Measurements from ENCODE around the gene SDK1. TPM values are rescaled to one million over a fixed set of nuclear protein-coding genes. Genes with fewer than 3 reads are reported as not detected.

SDK1 gene
- total RNA-seq, 1 donor from 2014 or later = 0.26 TPM

DNA sequence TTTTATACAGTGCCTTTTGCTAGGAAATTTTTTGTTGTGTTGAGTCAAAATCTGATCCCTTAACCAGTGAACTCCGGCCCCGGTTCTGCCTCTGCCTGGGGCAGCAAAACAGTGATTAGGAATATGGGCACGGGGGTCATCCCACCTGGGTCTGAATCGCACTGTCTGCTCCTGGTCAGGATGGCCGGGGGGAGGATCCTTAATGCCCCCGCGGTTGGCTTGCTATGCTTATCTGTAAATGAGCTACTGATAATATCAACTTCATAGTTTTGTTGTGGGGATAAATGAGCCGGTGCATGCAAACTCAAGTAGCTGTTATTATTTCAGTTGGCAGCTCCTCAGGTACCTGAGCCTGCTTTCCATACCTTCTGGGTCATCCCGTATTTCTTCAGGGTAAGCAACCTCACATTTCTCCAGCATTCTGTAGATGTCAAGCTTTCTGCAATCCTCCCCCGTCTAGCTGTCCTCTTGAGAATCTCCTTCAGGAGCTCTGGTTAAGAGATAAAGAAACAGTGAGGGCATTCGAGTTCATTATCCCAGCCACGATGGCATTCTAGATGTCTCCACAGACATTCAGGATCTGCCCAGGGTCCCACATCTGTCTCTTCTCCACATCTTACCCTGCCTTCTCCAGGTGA lies 592.2 kb downstream of the SDK1 start:
- no peak for TF ChIP-seq CTCF (IDR thresholded peaks at IDR 0.05; ENCODE audit: insufficient read depth, low read length, severe bottlenecking)
- DNase-seq (ENCODE audit: low read depth) = no peak
- H3K4me3 ChIP-seq (ENCODE audit: low read depth, low read length) = no peak overlapping the region
- H3K36me3 ChIP-seq (ENCODE audit: control insufficient read depth, insufficient read depth, low read length) = no peaks in the 10 kb centered on the region
- FAIRE-seq = no peak
- H3K27me3 ChIP-seq (ENCODE audit: control insufficient read depth, insufficient read depth, low read length) = peaks cover 3% of the 10 kb centered on the region

DNA sequence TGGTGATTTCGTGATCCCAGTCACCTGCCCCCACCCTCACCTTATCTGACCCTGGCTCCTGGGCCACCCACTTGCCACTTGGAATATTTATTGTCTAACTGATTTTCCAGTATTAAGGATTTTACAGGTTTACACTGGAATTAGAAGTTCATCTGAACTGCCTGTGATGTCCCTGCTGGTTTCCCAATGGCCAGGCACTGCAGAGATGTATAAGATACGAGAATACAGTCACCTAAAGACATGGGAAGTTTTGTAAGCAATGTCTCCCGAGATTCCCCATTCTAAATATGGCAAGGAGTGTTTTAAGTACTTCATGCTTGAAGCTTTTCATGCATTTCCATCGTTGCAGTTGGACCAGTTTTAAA lies 592.7 kb downstream of the SDK1 start:
- DNase-seq (ENCODE audit: low read depth) = no peak
- no peak for FAIRE-seq
- Histone ChIP-seq H3K4me3 (ENCODE audit: low read depth, low read length) (no peak overlapping the region), H3K36me3 (ENCODE audit: control insufficient read depth, insufficient read depth, low read length) (no peaks in the 10 kb centered on the region), H3K27me3 (ENCODE audit: control insufficient read depth, insufficient read depth, low read length) (peaks cover 3% of the 10 kb centered on the region)
- TF ChIP-seq CTCF (IDR thresholded peaks at IDR 0.05; ENCODE audit: insufficient read depth, low read length, severe bottlenecking) = no peak

GRCh38 chr7:3895341-3896116 lies 594.5 kb downstream of the SDK1 start:
- Histone ChIP-seq H3K36me3 (ENCODE audit: control insufficient read depth, insufficient read depth, low read length) (no peaks in the 10 kb centered on the region), H3K27me3 (ENCODE audit: control insufficient read depth, insufficient read depth, low read length) (peaks cover 3% of the 10 kb centered on the region), H3K4me3 (ENCODE audit: low read depth, low read length) (no peak overlapping the region)
- FAIRE-seq (no peak), DNase-seq (ENCODE audit: low read depth) (no peak)
- TF ChIP-seq CTCF (IDR thresholded peaks at IDR 0.05; ENCODE audit: insufficient read depth, low read length, severe bottlenecking) = no peak

- no peak for TF ChIP-seq CTCF (IDR thresholded peaks at IDR 0.05; ENCODE audit: insufficient read depth, low read length, severe bottlenecking)
- FAIRE-seq (no peak), DNase-seq (ENCODE audit: low read depth) (no peak)
- Histone ChIP-seq H3K27me3 (ENCODE audit: control insufficient read depth, insufficient read depth, low read length) (peaks cover 3% of the 10 kb centered on the region), H3K4me3 (ENCODE audit: low read depth, low read length) (no peak overlapping the region), H3K36me3 (ENCODE audit: control insufficient read depth, insufficient read depth, low read length) (no peaks in the 10 kb centered on the region)
Measured at GRCh38 chr7:3896169-3896765, 595.2 kb downstream of the SDK1 start.

- FAIRE-seq (peak; percentile 58), DNase-seq (ENCODE audit: low read depth) (peak; percentile 43)
- H3K4me3 ChIP-seq (ENCODE audit: low read depth, low read length) = no peak overlapping the region
- peaks cover 3% of the 10 kb centered on the region for H3K27me3 ChIP-seq (ENCODE audit: control insufficient read depth, insufficient read depth, low read length)
- no peaks in the 10 kb centered on the region for H3K36me3 ChIP-seq (ENCODE audit: control insufficient read depth, insufficient read depth, low read length)
- peak; percentile 50 for TF ChIP-seq CTCF (IDR thresholded peaks at IDR 0.05; ENCODE audit: insufficient read depth, low read length, severe bottlenecking)
Measured at GRCh38 chr7:3897430-3898372, 596.6 kb downstream of the SDK1 start.
